HEK293T (cell line): ENCODE results near the gene SH3BP2.

Source experiments
- CTCF ChIA-PET: fragments of 350-600 bp; formaldehyde crosslinking; extraction: SDS; loops from one replicate; lab custom pipeline; 2021; ENCODE audit warnings: antibody characterized with exemption, inconsistent platforms; lab: Yijun Ruan, JAX
- POLR2A ChIA-PET: fragments of 350-600 bp; formaldehyde crosslinking; extraction: SDS; loops from one replicate; lab custom pipeline; 2020; ENCODE audit warnings: antibody characterized with exemption, inconsistent platforms; lab: Yijun Ruan, JAX
- DNase-seq: peaks from one replicate; pipeline ENCODE4 v3.0.0; 2012; ENCODE audit warnings: mixed read lengths; ENCODE audit errors: extremely low spot score
- ARNT ChIP-seq: fragments of 450-650 bp; IDR thresholded peaks from 2 replicates; pipeline ENCODE4 v1.6.1; 2017; ENCODE audit warnings: mild to moderate bottlenecking
- BHLHE40 ChIP-seq: fragments of 450-650 bp; IDR thresholded peaks from 2 replicates; pipeline ENCODE4 v1.6.1; 2016; ENCODE audit warnings: mild to moderate bottlenecking, moderate library complexity, borderline replicate concordance
- CTBP1 ChIP-seq: fragments of 450-650 bp; IDR thresholded peaks from 2 replicates; pipeline ENCODE4 v1.6.1; 2016; ENCODE audit warnings: borderline replicate concordance
- ELF4 ChIP-seq: fragments of 450-650 bp; IDR thresholded peaks from 2 replicates; pipeline ENCODE4 v1.6.1; 2017; ENCODE audit warnings: antibody characterized with exemption
- FOXA1 ChIP-seq: fragments of 450-650 bp; IDR thresholded peaks from 2 replicates; pipeline ENCODE4 v1.6.1; 2016; ENCODE audit warnings: mild to moderate bottlenecking
- FOXK2 ChIP-seq: fragments of 450-650 bp; IDR thresholded peaks from 2 replicates; pipeline ENCODE4 v1.6.1; 2016; ENCODE audit warnings: mild to moderate bottlenecking
- FOXM1 ChIP-seq: fragments of 450-650 bp; IDR thresholded peaks from 2 replicates; pipeline ENCODE4 v1.6.1; 2017; ENCODE audit warnings: mild to moderate bottlenecking, borderline replicate concordance
- HDGF ChIP-seq: fragments of 450-650 bp; IDR thresholded peaks from 2 replicates; pipeline ENCODE4 v1.6.1; 2017; ENCODE audit warnings: antibody characterized with exemption, borderline replicate concordance
- L3MBTL2 ChIP-seq: fragments of 450-650 bp; conservative IDR thresholded peaks from 2 replicates; pipeline ENCODE4 v1.6.1; 2016; ENCODE audit warnings: mild to moderate bottlenecking
- LEF1 ChIP-seq: fragments of 450-650 bp; IDR thresholded peaks from 2 replicates; pipeline ENCODE4 v1.6.1; 2017; ENCODE audit warnings: mild to moderate bottlenecking, borderline replicate concordance
- NFRKB ChIP-seq: fragments of 450-650 bp; IDR thresholded peaks from 2 replicates; pipeline ENCODE4 v1.6.1; 2016; ENCODE audit warnings: mild to moderate bottlenecking, moderate library complexity
- PKNOX1 ChIP-seq: fragments of 450-650 bp; IDR thresholded peaks from 2 replicates; pipeline ENCODE4 v1.6.1; 2016
- SP1 ChIP-seq: fragments of 450-650 bp; IDR thresholded peaks from 2 replicates; pipeline ENCODE4 v1.6.1; 2017
- SUZ12 ChIP-seq: fragments of 450-650 bp; IDR thresholded peaks from 2 replicates; pipeline ENCODE4 v1.6.1; 2016; ENCODE audit warnings: mild to moderate bottlenecking
- TARDBP ChIP-seq: fragments of 450-650 bp; IDR thresholded peaks from 2 replicates; pipeline ENCODE4 v1.6.1; 2016
- ZNF384 ChIP-seq: fragments of 450-650 bp; IDR thresholded peaks from 2 replicates; pipeline ENCODE4 v1.6.1; 2016

The SH3BP2 gene

GRCh38 chr4:2834001-2834921 is 41.4 kb downstream of the SH3BP2 start:
- TF ChIP-seq HDGF: no peak
- TF ChIP-seq FOXM1: no peak
- TF ChIP-seq ARNT: no peak
- no peak for TF ChIP-seq ELF4
- no peak for TF ChIP-seq SUZ12
- TF ChIP-seq PKNOX1: no peak
- TF ChIP-seq BHLHE40: no peak
- no peak for TF ChIP-seq NFRKB
- TF ChIP-seq CTBP1: no peak
- TF ChIP-seq TARDBP: no peak
- TF ChIP-seq L3MBTL2: no peak
- TF ChIP-seq FOXK2: no peak
- no peak for DNase-seq
- CTCF ChIA-PET: no interaction called here
- POLR2A ChIA-PET: interaction anchor here (1.6 kb wide), 1 partner anchor 15 kb away, joined by 3 read pairs; no protein-coding TSS in a partner anchor

DNA sequence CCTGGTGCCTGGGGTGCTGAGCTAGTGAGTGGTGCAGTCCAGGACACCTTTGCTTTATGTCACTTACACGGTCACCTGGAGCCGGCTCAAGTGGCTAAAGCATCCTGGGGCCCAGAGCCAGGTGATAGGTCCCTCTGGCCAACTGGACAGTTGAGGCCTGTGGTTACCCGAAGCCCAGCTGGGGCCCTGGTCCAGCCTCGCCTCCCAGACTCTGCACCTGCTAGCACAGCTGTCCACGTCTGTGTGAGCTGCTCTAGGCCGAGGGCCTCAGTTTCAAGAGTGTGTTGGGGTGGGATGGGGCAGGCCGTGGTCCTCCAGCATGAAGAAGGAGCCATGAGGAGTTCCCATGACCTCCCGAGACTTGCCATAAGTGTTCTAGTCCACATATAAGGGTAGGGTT is 43.1 kb downstream of the SH3BP2 start:
- POLR2A ChIA-PET: interaction anchor here (1.6 kb wide), 1 partner anchor 17 kb away, joined by 3 read pairs; no protein-coding TSS in a partner anchor
- CTCF ChIA-PET: no interaction called here
- no peak for DNase-seq
- TF ChIP-seq BHLHE40: no peak
- no peak for TF ChIP-seq FOXK2
- TF ChIP-seq HDGF: no peak
- no peak for TF ChIP-seq LEF1
- no peak for TF ChIP-seq NFRKB
- no peak for TF ChIP-seq FOXA1
- no peak for TF ChIP-seq ARNT
- TF ChIP-seq ZNF384: no peak
- TF ChIP-seq ELF4: no peak
- TF ChIP-seq PKNOX1: no peak
- TF ChIP-seq SP1: no peak

DNA sequence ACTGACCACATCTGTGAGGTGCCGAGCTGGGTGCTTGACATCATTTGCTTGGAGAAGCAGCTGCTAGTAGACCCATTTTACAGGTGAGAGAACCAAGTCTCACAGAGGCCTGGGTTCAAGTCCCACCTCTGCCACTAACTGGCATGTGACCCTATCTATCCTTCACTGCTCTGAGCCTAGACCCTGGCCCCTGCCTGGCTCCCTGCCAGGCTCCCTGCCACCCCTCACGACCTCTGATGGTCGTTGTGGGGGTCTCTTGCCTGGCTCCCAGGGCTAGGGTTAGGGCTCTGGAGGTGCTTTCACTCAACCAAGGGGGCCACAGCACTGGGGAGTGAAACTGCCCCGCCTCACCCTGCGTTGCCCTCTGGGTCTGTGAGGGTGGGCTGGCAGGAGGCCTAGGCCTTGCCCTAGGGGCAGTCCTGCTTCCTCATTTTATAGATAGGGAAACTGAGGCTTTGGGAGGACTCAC is 43.5 kb downstream of the SH3BP2 start:
- no peak for DNase-seq
- TF ChIP-seq BHLHE40 (no peak), ZNF384 (no peak), LEF1 (no peak), PKNOX1 (no peak), FOXM1 (no peak)
- ChIA-PET CTCF (no interaction called here), POLR2A (no interaction called here)

DNA sequence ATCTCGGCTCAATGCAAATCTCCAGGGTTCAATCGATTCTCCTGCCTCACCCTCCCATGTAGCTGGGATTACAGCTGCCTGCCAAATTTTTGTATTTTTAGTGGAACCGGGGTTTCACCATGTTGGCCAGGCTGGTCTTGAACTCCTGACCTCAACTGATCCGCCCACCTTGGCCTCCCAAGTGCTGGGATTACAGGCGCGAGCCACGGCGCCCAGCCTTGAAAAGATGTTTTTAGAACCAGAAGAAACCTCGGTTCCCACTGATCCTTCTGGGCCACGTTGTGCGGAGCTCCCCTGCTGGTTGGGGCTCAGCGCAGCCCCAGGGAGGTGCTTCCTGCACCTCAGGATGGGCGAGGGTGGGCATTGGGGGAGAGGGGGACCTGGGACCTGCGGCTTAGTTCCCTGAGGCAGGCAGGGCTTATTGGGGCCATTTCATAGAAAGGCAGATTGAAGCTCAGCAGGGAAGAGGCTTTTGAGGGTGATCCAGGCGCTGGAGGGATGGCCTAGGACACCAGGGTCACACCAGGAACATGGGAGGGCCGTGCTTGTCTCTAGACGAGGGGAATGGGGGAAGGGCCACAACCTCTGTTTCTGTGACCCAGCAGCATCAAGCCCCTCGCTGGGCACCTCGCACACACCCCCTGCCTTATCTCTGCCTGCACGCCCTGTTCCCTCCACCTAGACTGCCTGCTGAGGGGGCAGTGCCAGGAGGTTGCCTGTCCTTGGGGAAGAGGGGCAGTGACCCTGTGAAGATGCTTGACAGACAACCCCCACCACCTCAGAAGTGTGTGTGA is 44.4 kb downstream of the SH3BP2 start:
- TF ChIP-seq FOXM1 (no peak), L3MBTL2 (no peak), TARDBP (no peak), FOXA1 (no peak), NFRKB (no peak), HDGF (no peak), CTBP1 (no peak), ARNT (no peak), FOXK2 (no peak), ELF4 (no peak), SP1 (no peak), LEF1 (no peak), ZNF384 (no peak), SUZ12 (no peak), BHLHE40 (no peak), PKNOX1 (no peak)
- ChIA-PET POLR2A (no interaction called here), CTCF (no interaction called here)
- DNase-seq: no peak

DNA sequence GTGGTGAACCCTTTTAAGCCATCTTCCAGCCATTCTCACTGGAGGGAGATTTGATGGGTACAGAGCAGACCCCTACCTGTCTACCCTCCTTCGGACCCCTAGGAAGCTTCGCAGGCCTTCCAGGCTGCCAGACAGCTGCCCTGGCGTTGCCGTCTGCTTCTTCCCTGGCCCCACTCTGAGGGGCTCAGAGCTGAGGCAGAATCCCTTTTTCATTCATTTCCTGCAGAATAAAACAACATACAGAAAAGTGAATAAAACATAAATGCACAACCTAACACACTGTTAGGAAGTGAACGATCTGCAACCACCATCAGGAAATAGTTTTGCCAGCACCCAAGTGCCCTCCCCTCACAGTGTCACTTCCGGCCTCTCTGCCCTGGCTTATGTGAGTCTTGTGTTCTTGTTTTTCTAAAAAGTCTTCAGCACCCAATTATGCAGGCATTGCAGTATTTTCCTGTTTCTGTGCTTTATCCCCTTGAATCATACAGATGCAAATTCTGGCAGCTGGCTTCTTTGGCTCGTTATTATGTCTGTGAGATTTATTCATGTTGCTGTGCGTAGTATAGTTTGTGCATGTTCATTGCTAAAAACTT is 45.1 kb downstream of the SH3BP2 start:
- TF ChIP-seq FOXK2 (no peak), NFRKB (no peak), HDGF (no peak), FOXM1 (no peak), SP1 (no peak), ZNF384 (no peak), SUZ12 (no peak), PKNOX1 (no peak), FOXA1 (no peak), ELF4 (no peak), TARDBP (no peak), LEF1 (no peak), L3MBTL2 (no peak), ARNT (no peak), BHLHE40 (no peak), CTBP1 (no peak)
- ChIA-PET POLR2A (no interaction called here), CTCF (interaction anchor here (0.6 kb wide), 1 partner anchor 125 kb away, joined by 3 read pairs; no protein-coding TSS in a partner anchor)
- DNase-seq: no peak
